Left ventricle myocardium inferior (tissue), 1 donor: ENCODE measurements around the gene SORBS2. TPM values are rescaled to one million over a fixed set of nuclear protein-coding genes. Genes with fewer than 3 reads are reported as not detected.
A peak's percentile ranks its signal among the peaks of the same experiment; 100 is the strongest.

Experiments used
- DNase-seq: peaks from one replicate; pipeline ENCODE4 v3.0.0-alpha.2; 2020
- H3K27ac ChIP-seq: fragments of 200-600 bp; replicated peaks from 2 replicates; pipeline ENCODE4 v1.8.0; 2021
- H3K27me3 ChIP-seq: fragments of 200-600 bp; 2 replicates; pipeline ENCODE4 v1.8.0; 2021; ENCODE audit warnings: low read depth
- H3K36me3 ChIP-seq: fragments of 200-600 bp; 2 replicates; pipeline ENCODE4 v1.8.0; 2021
- H3K4me1 ChIP-seq: fragments of 200-600 bp; 2 replicates; pipeline ENCODE4 v1.8.0; 2021
- H3K4me3 ChIP-seq: fragments of 200-600 bp; 2 replicates; pipeline ENCODE4 v1.8.0; 2021; ENCODE audit warnings: mild to moderate bottlenecking, moderate library complexity
- H3K9me3 ChIP-seq: fragments of 200-600 bp; replicated peaks from 2 replicates; pipeline ENCODE4 v1.8.0; 2021
- CTCF ChIP-seq: fragments of 200-600 bp; IDR thresholded peaks from 2 replicates; pipeline ENCODE4 v1.8.0; 2021; ENCODE audit warnings: antibody characterized with exemption, mild to moderate bottlenecking, borderline replicate concordance
- intact Hi-C: fragments of 100-400 bp; cut with micrococcal nuclease; formaldehyde crosslinking; loops from one replicate; pipeline ENCODE4 v1.11.0; 2022
- total RNA-seq: library from RNA; stranded (reverse); fragmentation: NEBNext Ultra II Directional; extraction: Animal tissue kit (Norgen Biotek cat#: 25700); gene quantifications from one replicate; pipeline ENCODE4 v1.2.1, GENCODE V29; 2021
- donor health status: DM: no; HTN: yes; CAD: no; lungs with severe emphysema.

The SORBS2 gene
- total RNA-seq, 1 donor from 2014 or later = 1,282 TPM

- Histone ChIP-seq H3K27ac (peak overlapping the region; percentile 86), H3K36me3 (peaks cover 31% of the 10 kb centered on the region), H3K4me3 (peak overlapping the region; percentile 56), H3K27me3 (no peaks in the 10 kb centered on the region), H3K9me3 (no peaks in the 10 kb centered on the region), H3K4me1 (peaks cover 87% of the 10 kb centered on the region)
- DNase-seq = no peak
- intact Hi-C loops = no loop called here
- TF ChIP-seq CTCF = no peak
These were observed 154.8 kb downstream of the SORBS2 start for GRCh38 chr4:185657183-185657582.

GRCh38 chr4:185656467-185656931 lies 155.5 kb downstream of the SORBS2 start:
- H3K9me3 ChIP-seq = no peaks in the 10 kb centered on the region
- H3K36me3 ChIP-seq = peaks cover 31% of the 10 kb centered on the region
- H3K27me3 ChIP-seq = no peaks in the 10 kb centered on the region
- peaks cover 89% of the 10 kb centered on the region for H3K4me1 ChIP-seq
- intact Hi-C loops = no loop called here
- H3K27ac ChIP-seq = peak overlapping the region; percentile 86
- H3K4me3 ChIP-seq = peak overlapping the region; percentile 56
- TF ChIP-seq CTCF = peak; percentile 59
- peak; percentile 47 for DNase-seq

GRCh38 chr4:185654965-185655554 lies 156.9 kb downstream of the SORBS2 start:
- Histone ChIP-seq H3K36me3 (peaks cover 27% of the 10 kb centered on the region), H3K4me1 (peaks cover 91% of the 10 kb centered on the region), H3K27ac (peak overlapping the region; percentile 86), H3K9me3 (no peaks in the 10 kb centered on the region), H3K4me3 (peak overlapping the region; percentile 56), H3K27me3 (no peaks in the 10 kb centered on the region)
- intact Hi-C loops = no loop called here
- no peak for TF ChIP-seq CTCF
- no peak for DNase-seq

- Histone ChIP-seq H3K27me3 (no peaks in the 10 kb centered on the region), H3K27ac (peak overlapping the region; percentile 86), H3K4me1 (peaks cover 90% of the 10 kb centered on the region), H3K9me3 (no peaks in the 10 kb centered on the region), H3K36me3 (peaks cover 23% of the 10 kb centered on the region), H3K4me3 (peak overlapping the region; percentile 56)
- no peak for DNase-seq
- TF ChIP-seq CTCF = no peak
- intact Hi-C loops = no loop called here
These were observed 157.7 kb downstream of the SORBS2 start for GRCh38 chr4:185654311-185654710.

GRCh38 chr4:185651851-185652250 lies 160.1 kb downstream of the SORBS2 start:
- DNase-seq = no peak
- Histone ChIP-seq H3K4me3 (no peak overlapping the region), H3K27ac (peak overlapping the region; percentile 86), H3K4me1 (peaks cover 90% of the 10 kb centered on the region), H3K27me3 (no peaks in the 10 kb centered on the region), H3K36me3 (peaks cover 38% of the 10 kb centered on the region), H3K9me3 (no peaks in the 10 kb centered on the region)
- no peak for TF ChIP-seq CTCF
- intact Hi-C loops = no loop called here
